GM23338 (cell line): ENCODE data around the gene HK1.

Experiments
- CREB1 ChIP-seq: fragments of 250-450 bp; sonication (Bioruptor Pico); IDR thresholded peaks from 2 replicates; pipeline ENCODE4 v1.5.0; 2020; ENCODE audit warnings: low read depth, mild to moderate bottlenecking, moderate library complexity
- CTCF ChIP-seq, 2 experiments: fragments of 200-600 bp in 1 of 2; sonication (generic) in 1 of 2; conservative IDR thresholded peaks; 2 replicates each; pipeline versions ENCODE4 v1.5.1 to v1.6.1; 2016 to 2017; ENCODE audit warnings: antibody characterized with exemption in 2 of 2, low read depth in 2 of 2, mild to moderate bottlenecking in 2 of 2, moderate library complexity in 1 of 2
- EZH2 ChIP-seq: fragments of 200-600 bp; sonication (generic); IDR thresholded peaks from one replicate; pipeline ENCODE4 v1.8.0; 2017; ENCODE audit warnings: antibody characterized with exemption, mild to moderate bottlenecking, low read depth; ENCODE audit not compliant: unreplicated experiment
- EZH2phosphoT487 ChIP-seq: fragments of 200-600 bp; sonication (generic); IDR thresholded peaks from one replicate; pipeline ENCODE4 v1.8.1; 2018; ENCODE audit warnings: antibody characterized with exemption; ENCODE audit not compliant: unreplicated experiment
- JUNB ChIP-seq: IDR thresholded peaks from one replicate; pipeline ENCODE4 v1.6.1; 2016; ENCODE audit warnings: antibody characterized with exemption; ENCODE audit not compliant: unreplicated experiment
- NANOG ChIP-seq: IDR thresholded peaks from 2 replicates; pipeline ENCODE4 v1.6.1; 2016; ENCODE audit warnings: antibody characterized with exemption, borderline replicate concordance
- POLR2AphosphoS5 ChIP-seq: IDR thresholded peaks from 2 replicates; pipeline ENCODE4 v1.6.1; 2016; ENCODE audit warnings: antibody characterized with exemption, low read depth
- REST ChIP-seq: IDR thresholded peaks from one replicate; pipeline ENCODE4 v1.6.1; 2018; ENCODE audit warnings: antibody characterized with exemption; ENCODE audit not compliant: unreplicated experiment
- STAT1 ChIP-seq: IDR thresholded peaks from one replicate; pipeline ENCODE4 v1.6.1; 2016; ENCODE audit warnings: antibody characterized with exemption; ENCODE audit not compliant: unreplicated experiment
- ZNF331 ChIP-seq: fragments of 250-450 bp; sonication (Bioruptor Pico); IDR thresholded peaks from 2 replicates; pipeline ENCODE4 v1.5.0; 2020; ENCODE audit warnings: low read depth, mild to moderate bottlenecking, moderate library complexity

GRCh38 chr10:69401416-69401815 lies 123.1 kb downstream of the HK1 start:
- TF ChIP-seq CTCF (conservative IDR thresholded peaks at IDR 0.05; ENCODE audit: low read depth in 2 of 2) (no peak), REST (no peak), POLR2AphosphoS5 (no peak), EZH2phosphoT487 (no peak), EZH2 (no peak), JUNB (no peak), ZNF331 (no peak), STAT1 (no peak), NANOG (no peak), CREB1 (CRISPR knock-in tag) (no peak)
